K562 (cell line): ENCODE results near the gene NAA40. TPM values are rescaled to one million over a fixed set of nuclear protein-coding genes. Genes with fewer than 3 reads are reported as not detected.
A peak's percentile ranks its signal among the peaks of the same experiment; 100 is the strongest.

ENCODE experiments used
- ARID4B ChIP-seq: sonication (generic); formaldehyde crosslinking; IDR thresholded peaks from 2 replicates; pipeline ENCODE4 v1.8.0; 2022; ENCODE audit warnings: mild to moderate bottlenecking, missing genetic modification reagents
- CXXC5 ChIP-seq: fragments of 250-450 bp; sonication (Bioruptor Pico); IDR thresholded peaks from 2 replicates; pipeline ENCODE4 v1.8.0; 2022; ENCODE audit warnings: inconsistent platforms, mild to moderate bottlenecking, moderate library complexity
- ESRRA ChIP-seq: fragments of 450-650 bp; IDR thresholded peaks from 2 replicates; pipeline ENCODE4 v1.6.1; 2014; ENCODE audit warnings: low read depth, mild to moderate bottlenecking, moderate library complexity, borderline replicate concordance
- GMEB1 ChIP-seq: fragments of 250-450 bp; sonication (Bioruptor Pico); IDR thresholded peaks from 2 replicates; pipeline ENCODE4 v1.4.0; 2020; ENCODE audit warnings: mild to moderate bottlenecking
- GTF2B ChIP-seq: IDR thresholded peaks from 2 replicates; pipeline ENCODE4 v1.6.1; 2011; ENCODE audit not compliant: insufficient read length; ENCODE audit errors: extremely low read depth
- KLF13 ChIP-seq: fragments of 450-650 bp; IDR thresholded peaks from 2 replicates; pipeline ENCODE4 v1.6.1; 2016; ENCODE audit warnings: missing genetic modification characterization, low read depth, mild to moderate bottlenecking, missing compliant biosample characterization, moderate library complexity, borderline replicate concordance
- NCOA4 ChIP-seq: fragments of 450-650 bp; IDR thresholded peaks from 2 replicates; pipeline ENCODE4 v1.6.1; 2018; ENCODE audit warnings: mild to moderate bottlenecking; ENCODE audit not compliant: partially characterized antibody
- PCBP1 ChIP-seq: fragments of 200-400 bp; formaldehyde crosslinking; IDR thresholded peaks from 2 replicates; pipeline ENCODE4 v1.6.1; 2018; ENCODE audit warnings: mild to moderate bottlenecking, low read depth, low read length; ENCODE audit not compliant: poor library complexity, severe bottlenecking
- RCOR1 ChIP-seq, 2 experiments: IDR thresholded peaks; 2 replicates each; pipeline ENCODE4 v1.6.1; 2012; ENCODE audit warnings: low read depth in 2 of 2, low read length in 2 of 2, borderline replicate concordance in 1 of 2, improper control_type of control experiment in 1 of 2
- RUNX1 ChIP-seq: sonication (generic); IDR thresholded peaks from 2 replicates; pipeline ENCODE4 v1.6.1; 2016; ENCODE audit warnings: antibody characterized with exemption, low read depth
- ZBTB1 ChIP-seq: sonication (generic); formaldehyde crosslinking; IDR thresholded peaks from 2 replicates; pipeline ENCODE4 v1.8.1; 2023; ENCODE audit warnings: missing genetic modification reagents, low read depth, mild to moderate bottlenecking, borderline replicate concordance
- ZFP91 ChIP-seq: sonication (generic); formaldehyde crosslinking; IDR thresholded peaks from 2 replicates; pipeline ENCODE4 v1.8.0; 2022; ENCODE audit warnings: mild to moderate bottlenecking, missing genetic modification reagents
- ZNF316 ChIP-seq: fragments of 450-650 bp; IDR thresholded peaks from 2 replicates; pipeline ENCODE4 v1.6.1; 2016
- ZNF561 ChIP-seq: fragments of 450-650 bp; formaldehyde crosslinking; conservative IDR thresholded peaks from 2 replicates; pipeline ENCODE4 v1.4.0; 2020; ENCODE audit warnings: mild to moderate bottlenecking, moderate library complexity
- polyA plus RNA-seq, 8 experiments: library from polyadenylated mRNA; depleted of rRNA in 4 of 8; stranded (reverse) in 5 of 8; unstranded in 3 of 8; fragments of >200 nt; fragmentation: Nextera tagmentation in 2 of 8; fragmentation: Illumina TruSeq in 1 of 8; extraction: Ambion mirVana in 2 of 8; extraction: Trizol in 1 of 8; gene quantifications; 2 replicates each; pipeline versions ENCODE4 v1.2.1 to v1.2.3, GENCODE V29; 2011 to 2014; ENCODE audit warnings: inconsistent platforms in 1 of 8, missing spikeins in 1 of 8
- total RNA-seq, 7 experiments: library from RNA; depleted of rRNA in 6 of 7; stranded (reverse); fragments of >200 nt in 6 of 7; fragmentation: Illumina TruSeq in 2 of 7; extraction: Trizol in 2 of 7; gene quantifications; 2 replicates each; pipeline versions ENCODE4 v1.2.1 to v1.2.3, GENCODE V29; 2011 to 2021; ENCODE audit warnings: low replicate concordance in 1 of 7

Gene NAA40
- total and polyA plus RNA-seq, 9 of the 15 experiments (the other 6 are each of a cell fraction or from before 2014, with no cell fraction given), result 6.2 to 39.0 (median 23.1) TPM

- no peak for TF ChIP-seq GMEB1 (CRISPR knock-in tag)
- 0 out of 2 replicates have a peak, but pooled peaks have one; percentile 66 for TF ChIP-seq RUNX1
- TF ChIP-seq PCBP1, result no peak
- peak; percentile 99 for TF ChIP-seq ESRRA
- TF ChIP-seq ZNF561 (CRISPR knock-in tag), result no peak
- peak in 1 of 2 experiments; percentile 53; a peak in 2 of 4 replicates for TF ChIP-seq RCOR1 (IDR thresholded peaks at IDR 0.05; ENCODE audit: borderline replicate concordance in 1 of 2, low read depth in 2 of 2, low read length in 2 of 2)
- TF ChIP-seq KLF13 (tag), result peak; percentile 20; the same call in 1 of the 2 replicates
- peak; percentile 82 for TF ChIP-seq ARID4B
- no peak for TF ChIP-seq ZNF316
- TF ChIP-seq CXXC5, result peak; percentile 82
- no peak for TF ChIP-seq GTF2B
- TF ChIP-seq ZFP91, result peak; percentile 74; the same call in 1 of the 2 replicates
- 0 out of 2 replicates have a peak, but pooled peaks have one; percentile 18 for TF ChIP-seq ZBTB1
- no peak for TF ChIP-seq NCOA4
Measured at GRCh38 chr11:63974259-63975143, 35.7 kb downstream of the NAA40 start, which contains the start of gene COX8A (continued).
